Activated CD8-positive, alpha-beta memory T cell treated with anti-CD3 and anti-CD28 coated beads for 4 hours (primary cell): ENCODE data around the gene EVPL.
"Not testable (repeated sequence)": the region's sequence is repeated elsewhere in the genome, so short reads cannot be mapped to it uniquely, and the experiment has no call there.

Experiments used
- DNase-seq, 2 donors: peaks; one replicate each; pipeline ENCODE4 v3.0.0-alpha.2; 2020; ENCODE audit warnings: low read depth in 2 of 2

EVPL gene

GRCh38 chr17:75998327-75998795, 28.7 kb downstream of the EVPL start:
- no peak for DNase-seq

- no peak for DNase-seq
Measured at GRCh38 chr17:75996665-75997590, 30.2 kb downstream of the EVPL start.

- no peak for DNase-seq
Measured at GRCh38 chr17:75995385-75995925, 31.7 kb downstream of the EVPL start.

- no peak for DNase-seq
Measured at GRCh38 chr17:75994802-75995370, 32.2 kb downstream of the EVPL start.

GRCh38 chr17:75991396-75991795, 35.7 kb downstream of the EVPL start:
- no peak for DNase-seq

- no peak for DNase-seq
Measured at GRCh38 chr17:75987041-75987440, 40.1 kb downstream of the EVPL start.

- DNase-seq, result no peak
Measured at GRCh38 chr17:75985986-75986385, 41.1 kb downstream of the EVPL start.

- no peak for DNase-seq
Measured at GRCh38 chr17:75983501-75984181, 43.5 kb downstream of the EVPL start.

GRCh38 chr17:75981019-75981615, 46.0 kb downstream of the EVPL start:
- DNase-seq, result no peak

GRCh38 chr17:75980188-75981018, 46.7 kb downstream of the EVPL start:
- DNase-seq, result no peak

- DNase-seq, result no peak
Measured at GRCh38 chr17:75979705-75980187, 47.4 kb downstream of the EVPL start.

GRCh38 chr17:75978938-75979704, 48.0 kb downstream of the EVPL start, which contains the start of the genes ACOX1 and TEN1:
Gene ACOX1, minus strand, starts transcription at chr17:75979166. Its CDS starts 93 bp downstream, at chr17:75979073.
Gene TEN1, plus strand, starts transcription at chr17:75979240. Its CDS starts 6,953 bp downstream, at chr17:75986193.
- peak; percentile 92 to 93 for DNase-seq

GRCh38 chr17:75976175-75976848, 50.8 kb downstream of the EVPL start:
- DNase-seq, result no peak

- no peak for DNase-seq
Measured at GRCh38 chr17:75975757-75976174, 51.3 kb downstream of the EVPL start.

- not testable (repeated sequence) for DNase-seq
Measured at GRCh38 chr17:75975187-75975586, 51.9 kb downstream of the EVPL start.

- DNase-seq, result no peak
Measured at GRCh38 chr17:75970626-75971025, 56.5 kb downstream of the EVPL start.

- DNase-seq, result no peak
Measured at GRCh38 chr17:75970011-75970523, 57.0 kb downstream of the EVPL start.

GRCh38 chr17:75969044-75969443, 58.1 kb downstream of the EVPL start:
- DNase-seq, result not testable (repeated sequence)

GRCh38 chr17:75965468-75965867, 61.6 kb downstream of the EVPL start:
- no peak for DNase-seq
